ENCODE measurements around the gene FAM78A. TPM values are rescaled to one million over a fixed set of nuclear protein-coding genes. Genes with fewer than 3 reads are reported as not detected.

FAM78A gene
- polyA plus RNA-seq, 3 donors, result 6.4 to 40.6 (median 7.2) TPM

DNA sequence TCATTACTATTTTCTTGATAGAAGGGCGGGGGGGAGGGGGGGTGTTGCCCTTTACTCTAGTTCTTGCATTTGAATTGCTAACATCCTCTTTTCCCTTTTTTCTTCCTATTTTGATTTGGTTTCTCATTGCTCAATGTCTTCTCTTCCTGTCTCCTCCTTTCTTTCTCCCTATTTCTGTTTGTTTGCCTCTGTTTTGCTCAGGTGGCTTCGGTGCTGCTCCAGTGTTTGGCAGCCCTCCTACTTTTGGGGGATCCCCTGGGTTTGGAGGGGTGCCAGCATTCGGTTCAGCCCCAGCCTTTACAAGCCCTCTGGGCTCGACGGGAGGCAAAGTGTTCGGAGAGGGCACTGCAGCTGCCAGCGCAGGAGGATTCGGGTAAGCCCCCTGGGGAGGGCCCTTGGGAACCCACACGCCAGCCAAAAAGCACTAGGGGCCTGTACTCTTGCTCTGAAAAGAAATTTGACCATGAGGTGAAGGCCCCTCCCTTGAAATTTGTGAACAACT, 48.3 kb downstream of the FAM78A start:
- Mint-ChIP-seq H3K9me3 (peaks cover 0 to 2% (median 0%) of the 10 kb centered on the region in 7 donors), H3K36me3 (peaks cover 35 to 55% of the 10 kb centered on the region in 2 donors), H3K27me3 (ENCODE audit: low read depth in 3 of 3) (no peaks in the 10 kb centered on the region), H3K4me3 (peak overlapping the region; percentile 86 to 99), H3K27ac (peak overlapping the region; percentile 87 to 97 (median 95)), H3K4me1 (peaks cover 70% of the 10 kb centered on the region)
- peaks cover 37% of the 10 kb centered on the region for H4K20me1 ChIP-seq (ENCODE audit: insufficient read depth, low read length)
- H3K9ac ChIP-seq (ENCODE audit: insufficient read depth, low read length, poor library complexity, severe bottlenecking), result peak overlapping the region; percentile 83
- TF ChIP-seq, protein P1, sequence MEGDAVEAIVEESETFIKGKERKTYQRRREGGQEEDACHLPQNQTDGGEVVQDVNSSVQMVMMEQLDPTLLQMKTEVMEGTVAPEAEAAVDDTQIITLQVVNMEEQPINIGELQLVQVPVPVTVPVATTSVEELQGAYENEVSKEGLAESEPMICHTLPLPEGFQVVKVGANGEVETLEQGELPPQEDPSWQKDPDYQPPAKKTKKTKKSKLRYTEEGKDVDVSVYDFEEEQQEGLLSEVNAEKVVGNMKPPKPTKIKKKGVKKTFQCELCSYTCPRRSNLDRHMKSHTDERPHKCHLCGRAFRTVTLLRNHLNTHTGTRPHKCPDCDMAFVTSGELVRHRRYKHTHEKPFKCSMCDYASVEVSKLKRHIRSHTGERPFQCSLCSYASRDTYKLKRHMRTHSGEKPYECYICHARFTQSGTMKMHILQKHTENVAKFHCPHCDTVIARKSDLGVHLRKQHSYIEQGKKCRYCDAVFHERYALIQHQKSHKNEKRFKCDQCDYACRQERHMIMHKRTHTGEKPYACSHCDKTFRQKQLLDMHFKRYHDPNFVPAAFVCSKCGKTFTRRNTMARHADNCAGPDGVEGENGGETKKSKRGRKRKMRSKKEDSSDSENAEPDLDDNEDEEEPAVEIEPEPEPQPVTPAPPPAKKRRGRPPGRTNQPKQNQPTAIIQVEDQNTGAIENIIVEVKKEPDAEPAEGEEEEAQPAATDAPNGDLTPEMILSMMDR (IDR thresholded peaks at IDR 0.05), result no peak
- H3K4me3 ChIP-seq (replicated peaks in 1 of 3; ENCODE audit: low read depth in 2 of 3, low read length in 3 of 3), result peak overlapping the region; percentile 85 to 94 (median 85)
- 1% methylated on average over 8 of the region's 9 CpGs for WGBS (ENCODE audit: insufficient coverage)
- no peaks in the 10 kb centered on the region for H3K27me3 ChIP-seq (ENCODE audit: control insufficient read depth in 2 of 2, insufficient read depth in 2 of 2, low read length in 2 of 2)
- peak overlapping the region; percentile 87 for H3K4me2 ChIP-seq (replicated peaks; ENCODE audit: extremely low read depth, low read length, poor library complexity, severe bottlenecking)
- peaks cover 67% of the 10 kb centered on the region for H3K79me2 ChIP-seq (ENCODE audit: insufficient read depth, low read length)
- intact Hi-C loops (cut with micrococcal nuclease), result no loop called here
- no peaks in the 10 kb centered on the region for H3K9me3 ChIP-seq (replicated peaks in 1 of 2; ENCODE audit: control insufficient read depth in 1 of 2, insufficient read depth in 1 of 2, low read length in 2 of 2)
- H3K4me1 ChIP-seq (ENCODE audit: control insufficient read depth in 1 of 2, insufficient read depth in 2 of 2, low read length in 2 of 2), result peaks cover 46 to 51% of the 10 kb centered on the region in 2 donors
- peak; percentile 46 to 60 (median 56) for DNase-seq
- H2AFZ ChIP-seq (ENCODE audit: insufficient read depth, low read depth, low read length, poor library complexity, severe bottlenecking), result peak overlapping the region; percentile 52
- H3K27ac ChIP-seq (ENCODE audit: low read depth in 1 of 2, low read length in 2 of 2), result peak overlapping the region; percentile 72 to 93
- H3K36me3 ChIP-seq (replicated peaks in 1 of 2; ENCODE audit: control insufficient read depth in 1 of 2, insufficient read depth in 2 of 2, low read length in 2 of 2), result peaks cover 27 to 37% of the 10 kb centered on the region in 2 donors

DNA sequence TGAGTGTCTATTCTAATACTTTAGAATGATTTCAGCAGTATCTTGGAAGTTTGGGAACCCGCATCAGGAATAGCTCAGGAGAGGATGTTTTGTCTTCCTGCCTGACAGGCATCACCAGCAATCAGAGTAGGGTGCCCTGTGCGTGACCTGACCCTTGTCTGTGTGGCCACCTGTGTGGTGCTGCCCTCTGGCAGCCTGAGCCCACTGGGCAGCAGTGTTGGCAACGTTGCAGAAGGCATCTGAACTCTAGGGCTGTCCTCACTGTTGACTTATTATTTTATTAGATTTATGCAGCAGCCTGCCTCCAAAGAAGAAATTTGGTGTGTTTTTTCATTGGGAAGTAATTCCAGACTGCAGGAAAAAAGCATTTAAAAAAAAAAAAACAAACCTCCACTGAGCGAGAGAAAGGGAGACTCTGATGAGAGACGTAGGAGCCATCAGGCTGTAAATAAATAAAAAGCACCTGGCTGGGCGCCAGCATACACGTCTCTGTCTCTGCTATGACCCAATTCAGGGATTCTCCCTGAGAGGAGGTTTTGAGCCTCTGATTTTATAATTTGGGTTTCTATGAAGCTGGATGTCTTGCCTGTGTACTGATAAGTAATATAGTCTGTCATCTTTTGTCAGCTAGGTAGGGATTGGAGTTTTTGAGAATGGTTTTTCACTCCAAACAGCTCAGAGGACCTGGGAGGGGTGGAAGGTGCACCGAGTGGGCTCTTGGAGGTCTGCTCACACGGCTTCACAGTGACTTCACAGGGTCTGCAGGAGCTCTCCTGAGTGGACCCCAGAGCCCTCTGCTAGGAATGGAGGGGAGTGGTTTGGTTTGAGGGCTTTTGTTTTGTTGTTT, 49.0 kb downstream of the FAM78A start:
- peaks cover 38 to 55% of the 10 kb centered on the region in 2 donors for H3K36me3 Mint-ChIP-seq
- H3K27ac Mint-ChIP-seq, result peak overlapping the region; percentile 86 to 97 (median 93)
- H3K27me3 Mint-ChIP-seq (ENCODE audit: low read depth in 3 of 3), result no peaks in the 10 kb centered on the region
- 46% methylated on average over 7 of the region's 9 CpGs for WGBS (ENCODE audit: insufficient coverage)
- Histone ChIP-seq H3K36me3 (replicated peaks in 1 of 2; ENCODE audit: control insufficient read depth in 1 of 2, insufficient read depth in 2 of 2, low read length in 2 of 2) (peaks cover 21 to 32% of the 10 kb centered on the region in 2 donors), H3K4me1 (ENCODE audit: control insufficient read depth in 1 of 2, insufficient read depth in 2 of 2, low read length in 2 of 2) (peaks cover 46 to 51% of the 10 kb centered on the region in 2 donors), H3K4me3 (replicated peaks in 1 of 3; ENCODE audit: low read depth in 2 of 3, low read length in 3 of 3) (peak overlapping the region; percentile 85 to 94 (median 85)), H3K79me2 (ENCODE audit: insufficient read depth, low read length) (peaks cover 61% of the 10 kb centered on the region), H3K27ac (ENCODE audit: low read depth in 1 of 2, low read length in 2 of 2) (peak overlapping the region; percentile 57 to 93), H3K27me3 (ENCODE audit: control insufficient read depth in 2 of 2, insufficient read depth in 2 of 2, low read length in 2 of 2) (no peaks in the 10 kb centered on the region), H4K20me1 (ENCODE audit: insufficient read depth, low read length) (peaks cover 30% of the 10 kb centered on the region), H3K4me2 (replicated peaks; ENCODE audit: extremely low read depth, low read length, poor library complexity, severe bottlenecking) (peak overlapping the region; percentile 87), H3K9ac (ENCODE audit: insufficient read depth, low read length, poor library complexity, severe bottlenecking) (peak overlapping the region; percentile 83), H3K9me3 (replicated peaks in 1 of 2; ENCODE audit: control insufficient read depth in 1 of 2, insufficient read depth in 1 of 2, low read length in 2 of 2) (no peaks in the 10 kb centered on the region), H2AFZ (ENCODE audit: insufficient read depth, low read depth, low read length, poor library complexity, severe bottlenecking) (peak overlapping the region; percentile 43)
- peaks cover 0 to 2% (median 0%) of the 10 kb centered on the region in 7 donors for H3K9me3 Mint-ChIP-seq
- peaks cover 70% of the 10 kb centered on the region for H3K4me1 Mint-ChIP-seq
- intact Hi-C loops (cut with micrococcal nuclease), result no loop called here
- H3K4me3 Mint-ChIP-seq, result peak overlapping the region; percentile 86 to 99
- TF ChIP-seq, protein P1 (IDR thresholded peaks at IDR 0.05), result no peak
- DNase-seq, result peak; percentile 54 to 82 (median 73)
